Lung (tissue), 12 donors: ENCODE data around the gene KIFC1. TPM values are rescaled to one million over a fixed set of nuclear protein-coding genes. Genes with fewer than 3 reads are reported as not detected.
A peak's percentile ranks its signal among the peaks of the same experiment; 100 is the strongest.

ENCODE experiments used
- ATAC-seq: fragments of 200-7000 bp; cut with Tn5 transposase; one replicate; pipeline ENCODE4 v1.9.1; 2020; ENCODE audit warnings: moderate number of reproducible peaks; ENCODE audit not compliant: insufficient read depth, low FRiP score
- DNase-seq, 3 donors: peaks; one replicate each; pipeline ENCODE4 v3.0.0-alpha.2; 2013 to 2017
- H3K27ac ChIP-seq, 2 donors: one replicate each; pipeline ENCODE4 v1.5.1; 2013; ENCODE audit warnings: mild to moderate bottlenecking in 2 of 2, moderate library complexity in 2 of 2, control low read depth in 1 of 2, inconsistent platforms in 1 of 2, low read depth in 1 of 2, low read length in 1 of 2
- H3K27me3 ChIP-seq, 3 donors: one replicate each; pipeline ENCODE4 v1.5.1; 2013; ENCODE audit warnings: low read length in 2 of 3; ENCODE audit not compliant: control insufficient read depth in 3 of 3, insufficient read depth in 3 of 3
- H3K36me3 ChIP-seq, 4 donors: one replicate each; pipeline ENCODE4 v1.5.1; 2013; ENCODE audit warnings: low read length in 4 of 4, mild to moderate bottlenecking in 1 of 4, moderate library complexity in 1 of 4; ENCODE audit not compliant: control insufficient read depth in 4 of 4, insufficient read depth in 4 of 4
- H3K4me1 ChIP-seq, 5 donors: one replicate each; pipeline ENCODE4 v1.5.1; 2013; ENCODE audit warnings: low read length in 5 of 5, mild to moderate bottlenecking in 2 of 5, moderate library complexity in 1 of 5; ENCODE audit not compliant: control insufficient read depth in 5 of 5, insufficient read depth in 5 of 5
- H3K4me3 ChIP-seq: one replicate; pipeline ENCODE4 v1.5.1; 2013; ENCODE audit warnings: mild to moderate bottlenecking, control low read depth, moderate library complexity
- H3K9ac ChIP-seq, 2 donors: one replicate each; pipeline ENCODE4 v1.5.1; 2013; ENCODE audit warnings: low read length in 2 of 2, control low read depth in 1 of 2; ENCODE audit not compliant: insufficient read depth in 1 of 2
- H3K9me3 ChIP-seq, 4 donors: one replicate each; pipeline ENCODE4 v1.5.1; 2013; ENCODE audit warnings: low read length in 3 of 4, mild to moderate bottlenecking in 1 of 4, moderate library complexity in 1 of 4; ENCODE audit not compliant: control insufficient read depth in 4 of 4, insufficient read depth in 3 of 4
- WGBS, 2 donors: extraction: QIAGEN DNeasy Blood & Tissue Kit; methylation state at CpG; one replicate each; pipeline ENCODE4 v1.1.7; 2013; 5-methylcytosine and 5-hydroxymethylcytosine counted together
- polyA plus RNA-seq, 2 donors: library from polyadenylated mRNA; stranded (reverse); fragments of 200-250 nt; gene quantifications; one replicate each; pipeline ENCODE4 v1.2.1, GENCODE V29; 2013
- total RNA-seq, 2 donors: library from RNA; depleted of rRNA in 1 of 2; stranded (reverse); fragments of >200 nt in 1 of 2; gene quantifications; one replicate each; pipeline ENCODE4 v1.2.1, GENCODE V29; 2014 to 2021
- TF ChIP-seq, protein P1 (sequence below): IDR thresholded peaks from 2 replicates; pipeline ENCODE4 v1.5.1; 2012; ENCODE audit warnings: mild to moderate bottlenecking; ENCODE audit errors: control extremely low read depth, extremely low read depth
- donor health status: control.
- donor health status: control.
- donor health status: Bipolar disorder and iron deficiency.
- donor health status: healthy.
- donor health status: DM: yes; HTN: yes; CAD: no.

KIFC1 gene
- total and polyA plus RNA-seq, 4 donors = 2.1 to 4.4 (median 2.6) TPM

DNA sequence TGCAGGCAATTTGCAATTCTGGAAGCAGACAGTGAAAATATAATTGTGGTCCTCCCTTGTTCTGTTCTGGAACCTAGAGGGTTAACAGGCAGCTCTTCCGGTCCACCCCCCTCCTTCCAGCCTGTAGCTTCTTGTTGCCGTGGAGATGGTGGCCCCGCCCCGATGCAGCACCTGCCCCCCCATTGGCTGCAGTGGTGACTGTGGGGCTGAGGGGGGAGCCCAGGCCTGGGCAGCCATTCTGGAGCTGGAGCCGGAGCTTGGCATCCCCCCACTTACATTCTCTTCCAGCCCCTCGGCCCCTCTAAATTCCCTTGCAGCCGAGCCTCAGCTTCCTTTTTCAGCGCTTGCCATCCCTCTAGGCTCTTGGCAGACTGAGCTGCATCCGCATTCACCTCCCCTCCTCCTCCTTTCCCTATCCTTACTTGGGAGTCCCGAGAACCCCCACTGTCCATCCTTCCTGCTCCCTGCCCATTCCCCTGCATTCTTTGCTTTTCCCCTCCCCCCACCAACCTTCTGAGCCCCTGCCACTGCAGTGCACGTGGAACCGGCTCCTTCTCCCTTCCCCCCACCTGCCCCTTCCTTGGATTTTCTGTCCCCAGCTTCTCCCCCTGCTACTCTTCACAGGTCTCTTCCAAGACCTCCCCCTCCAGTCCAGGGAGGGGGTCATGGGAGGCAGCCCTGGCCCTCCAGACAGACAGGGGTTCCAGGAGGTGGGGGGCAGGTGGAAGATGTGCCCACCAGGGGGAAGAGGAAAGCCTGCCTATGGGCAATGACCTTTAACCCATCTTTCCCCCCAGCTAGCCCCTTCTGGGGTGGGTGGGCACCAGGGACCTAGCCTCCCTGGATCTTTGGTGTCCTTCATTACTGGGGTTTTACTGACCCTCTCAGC is 39.6 kb downstream of the KIFC1 start:
- Histone ChIP-seq H3K4me1 (peaks cover 4 to 46% (median 18%) of the 10 kb centered on the region in 5 donors), H3K27ac (no peak overlapping the region), H3K9me3 (no peaks in the 10 kb centered on the region), H3K4me3 (no peak overlapping the region), H3K27me3 (no peaks in the 10 kb centered on the region), H3K9ac (no peak overlapping the region), H3K36me3 (peaks cover 0 to 14% (median 8%) of the 10 kb centered on the region in 4 donors)
- DNase-seq (peak; percentile 80 to 87 (median 82)), ATAC-seq (no peak)
- 1 to 8% methylated on average over 10 to 12 of the region's 12 CpGs for WGBS, 2 donors
- TF ChIP-seq, protein P1, sequence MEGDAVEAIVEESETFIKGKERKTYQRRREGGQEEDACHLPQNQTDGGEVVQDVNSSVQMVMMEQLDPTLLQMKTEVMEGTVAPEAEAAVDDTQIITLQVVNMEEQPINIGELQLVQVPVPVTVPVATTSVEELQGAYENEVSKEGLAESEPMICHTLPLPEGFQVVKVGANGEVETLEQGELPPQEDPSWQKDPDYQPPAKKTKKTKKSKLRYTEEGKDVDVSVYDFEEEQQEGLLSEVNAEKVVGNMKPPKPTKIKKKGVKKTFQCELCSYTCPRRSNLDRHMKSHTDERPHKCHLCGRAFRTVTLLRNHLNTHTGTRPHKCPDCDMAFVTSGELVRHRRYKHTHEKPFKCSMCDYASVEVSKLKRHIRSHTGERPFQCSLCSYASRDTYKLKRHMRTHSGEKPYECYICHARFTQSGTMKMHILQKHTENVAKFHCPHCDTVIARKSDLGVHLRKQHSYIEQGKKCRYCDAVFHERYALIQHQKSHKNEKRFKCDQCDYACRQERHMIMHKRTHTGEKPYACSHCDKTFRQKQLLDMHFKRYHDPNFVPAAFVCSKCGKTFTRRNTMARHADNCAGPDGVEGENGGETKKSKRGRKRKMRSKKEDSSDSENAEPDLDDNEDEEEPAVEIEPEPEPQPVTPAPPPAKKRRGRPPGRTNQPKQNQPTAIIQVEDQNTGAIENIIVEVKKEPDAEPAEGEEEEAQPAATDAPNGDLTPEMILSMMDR = no peak

DNA sequence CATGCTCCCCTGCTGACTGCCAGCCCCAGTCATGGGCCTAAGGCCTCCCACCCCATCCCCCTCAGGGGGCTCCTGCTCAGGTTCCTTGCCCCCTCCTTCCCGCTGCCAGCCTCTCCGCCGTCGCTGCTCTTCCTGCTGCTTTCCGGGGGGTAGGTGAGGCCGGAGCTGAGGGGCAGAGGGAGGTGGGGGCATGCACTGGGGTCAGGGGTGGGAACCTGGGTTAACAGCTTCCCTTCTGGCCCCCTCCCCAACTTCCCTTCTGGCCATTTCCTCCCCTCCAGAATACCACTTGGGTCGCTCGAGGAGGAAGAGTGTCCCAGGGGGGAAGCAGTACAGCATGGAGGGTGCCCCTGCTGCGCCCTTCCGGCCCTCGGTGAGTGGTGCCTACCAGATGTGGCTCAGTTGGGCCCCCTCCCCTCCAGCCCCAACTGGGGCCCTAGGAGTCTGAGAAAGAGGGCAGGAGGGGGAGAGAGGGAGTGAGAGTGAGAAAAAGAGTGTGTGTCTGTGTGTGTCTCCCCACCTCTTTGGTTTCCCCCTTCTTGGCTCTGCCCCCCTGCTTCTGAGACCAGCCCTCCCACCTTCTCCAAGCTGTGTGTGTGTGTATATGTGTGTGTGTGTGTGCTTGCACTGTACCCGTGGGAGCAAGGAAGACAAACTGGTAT is 40.4 kb downstream of the KIFC1 start:
- Histone ChIP-seq H3K4me1 (peaks cover 4 to 45% (median 17%) of the 10 kb centered on the region in 5 donors), H3K9me3 (no peaks in the 10 kb centered on the region), H3K4me3 (no peak overlapping the region), H3K27ac (no peak overlapping the region), H3K36me3 (peaks cover 0 to 19% (median 12%) of the 10 kb centered on the region in 4 donors), H3K9ac (no peak overlapping the region), H3K27me3 (no peaks in the 10 kb centered on the region)
- DNase-seq (no peak), ATAC-seq (no peak)
- 11 to 38% methylated on average over 11 to 12 of the region's 12 CpGs for WGBS, 2 donors
- TF ChIP-seq, protein P1 = no peak

DNA sequence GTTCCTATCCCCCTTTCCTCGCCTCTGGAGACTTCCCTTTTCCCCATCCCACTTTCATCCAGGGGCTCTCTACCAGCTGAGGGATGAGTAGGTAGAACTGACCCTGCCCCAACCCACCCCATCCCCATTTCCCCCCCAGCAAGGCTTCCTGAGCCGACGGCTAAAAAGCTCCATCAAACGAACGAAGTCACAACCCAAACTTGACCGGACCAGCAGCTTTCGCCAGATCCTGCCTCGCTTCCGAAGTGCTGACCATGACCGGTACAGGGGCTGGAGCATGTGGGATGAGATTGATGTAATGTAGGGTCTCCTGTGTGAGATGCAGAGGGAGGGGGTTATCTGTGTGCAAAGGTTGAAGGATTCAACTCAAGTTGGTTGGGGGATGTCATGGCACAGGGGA is 40.9 kb downstream of the KIFC1 start:
- no peaks in the 10 kb centered on the region for H3K9me3 ChIP-seq
- H3K36me3 ChIP-seq = peaks cover 2 to 21% (median 16%) of the 10 kb centered on the region in 4 donors
- no peak for ATAC-seq
- no peak for DNase-seq
- H3K27me3 ChIP-seq = no peaks in the 10 kb centered on the region
- TF ChIP-seq, protein P1 = no peak
- H3K27ac ChIP-seq = no peak overlapping the region
- peaks cover 4 to 41% (median 17%) of the 10 kb centered on the region in 5 donors for H3K4me1 ChIP-seq
- 43 to 73% methylated on average over 10 of the region's 10 CpGs for WGBS, 2 donors
- no peak overlapping the region for H3K9ac ChIP-seq
- no peak overlapping the region for H3K4me3 ChIP-seq
